Gastrocnemius medialis (tissue), 4 donors: ENCODE results near the gene SYT9. TPM values are rescaled to one million over a fixed set of nuclear protein-coding genes. Genes with fewer than 3 reads are reported as not detected.

Experiments
- ATAC-seq, 2 donors: fragments of 150-250 bp; one replicate each; pipeline ENCODE4 v1.9.1; 2016
- DNase-seq, 2 donors: peaks; one replicate each; pipeline ENCODE4 v3.0.0-alpha.2; 2019
- H3K27ac ChIP-seq, 4 donors: fragments of 200-600 bp; sonication (generic); 1 replicate in 1 of 4; 2 replicates in 3 of 4; pipeline ENCODE4 v1.5.1; 2016 to 2018; ENCODE audit warnings: mild to moderate bottlenecking in 2 of 4, moderate library complexity in 1 of 4
- H3K27me3 ChIP-seq, 3 donors: fragments of 200-600 bp; sonication (generic) in 2 of 3; 1 replicate in 1 of 3; 2 replicates in 2 of 3; pipeline versions ENCODE4 v1.5.1 to v1.6.0; 2016 to 2019; ENCODE audit warnings: mild to moderate bottlenecking in 1 of 3, moderate library complexity in 1 of 3
- H3K36me3 ChIP-seq, 2 donors: fragments of 200-600 bp; sonication (generic) in 1 of 2; one replicate each; pipeline ENCODE4 v1.5.1; 2017 to 2018
- H3K4me1 ChIP-seq, 2 donors: fragments of 200-600 bp; sonication (generic) in 1 of 2; one replicate each; pipeline ENCODE4 v1.5.1; 2016 to 2017; ENCODE audit warnings: mild to moderate bottlenecking in 2 of 2
- H3K4me3 ChIP-seq, 4 donors: fragments of 200-600 bp; sonication (generic) in 3 of 4; 1 replicate in 1 of 4; 2 replicates in 3 of 4; pipeline ENCODE4 v1.5.1; 2016 to 2019; ENCODE audit warnings: mild to moderate bottlenecking in 2 of 4
- H3K9me3 ChIP-seq, 3 donors: fragments of 200-600 bp; sonication (generic) in 2 of 3; 1 replicate in 1 of 3; 2 replicates in 2 of 3; pipeline ENCODE4 v1.5.1; 2016 to 2019
- CTCF ChIP-seq, 5 experiments: fragments of 450-650 bp in 3 of 5; fragments of 200-600 bp in 2 of 5; sonication (generic) in 2 of 5; IDR thresholded peaks in 4 of 5; conservative IDR thresholded peaks in 1 of 5; 1 replicate in 4 of 5; 2 replicates in 1 of 5; pipeline ENCODE4 v1.5.1; 2016 to 2019; ENCODE audit warnings: antibody characterized with exemption in 5 of 5, mild to moderate bottlenecking in 3 of 5, moderate library complexity in 3 of 5
- POLR2A ChIP-seq, 2 donors: fragments of 450-650 bp; IDR thresholded peaks; one replicate each; pipeline ENCODE4 v1.6.1; 2017; ENCODE audit warnings: antibody characterized with exemption in 2 of 2, mild to moderate bottlenecking in 2 of 2, moderate library complexity in 2 of 2
- in situ Hi-C, 4 donors: fragments of 200-750 bp; cut with MboI; loops; one replicate each; pipeline versions ENCODE4 v1.15.0 to v1.8.0; 2017; ENCODE audit warnings: low sequenced_read_pairs in 4 of 4
- intact Hi-C: fragments of 100-400 bp; cut with DNase I; formaldehyde crosslinking; loops from one replicate; pipeline ENCODE4 v1.15.1; 2023; ENCODE audit warnings: low total_unique reads
- total RNA-seq, 4 donors: library from RNA; depleted of rRNA; stranded (reverse); fragments of >200 nt; gene quantifications; one replicate each; pipeline versions ENCODE4 v1.1.0 to v1.2.3, GENCODE V29; 2016

Gene SYT9
- total RNA-seq, 4 donors from 2014 or later: 0.09 TPM; not detected in 3

GRCh38 chr11:7254731-7255291 is 3.1 kb downstream of the SYT9 start:
- TF ChIP-seq POLR2A (IDR thresholded peaks at IDR 0.05): no peak
- no peak overlapping the region for H3K27ac ChIP-seq
- peaks cover 0 to 9% (median 0%) of the 10 kb centered on the region in 3 donors for H3K27me3 ChIP-seq
- peaks cover 8 to 13% of the 10 kb centered on the region in 2 donors for H3K4me1 ChIP-seq
- DNase-seq (no peak), ATAC-seq (no peak)
- in situ Hi-C loops: no loop called here
- H3K4me3 ChIP-seq: no peak overlapping the region
- H3K36me3 ChIP-seq: no peaks in the 10 kb centered on the region
- intact Hi-C loops: no loop called here
- no peaks in the 10 kb centered on the region for H3K9me3 ChIP-seq

GRCh38 chr11:7256943-7257342 is 5.2 kb downstream of the SYT9 start:
- peaks cover 0 to 9% (median 0%) of the 10 kb centered on the region in 3 donors for H3K27me3 ChIP-seq
- in situ Hi-C loops: no loop called here
- H3K36me3 ChIP-seq: no peaks in the 10 kb centered on the region

GRCh38 chr11:7257724-7258123 is 6.0 kb downstream of the SYT9 start:
- H3K4me3 ChIP-seq: no peak overlapping the region
- TF ChIP-seq POLR2A (IDR thresholded peaks at IDR 0.05) (no peak), CTCF (IDR thresholded peaks at IDR 0.05 in 4 of 5, conservative IDR thresholded peaks at IDR 0.05 in 1 of 5) (no peak)
- intact Hi-C loops (no loop called here), in situ Hi-C loops (no loop called here)
- H3K36me3 ChIP-seq: no peaks in the 10 kb centered on the region
- H3K9me3 ChIP-seq: no peaks in the 10 kb centered on the region
- H3K27me3 ChIP-seq: peaks cover 0 to 6% (median 0%) of the 10 kb centered on the region in 3 donors
- ATAC-seq (no peak), DNase-seq (no peak)
- peaks cover 2 to 4% of the 10 kb centered on the region in 2 donors for H3K4me1 ChIP-seq
- no peak overlapping the region for H3K27ac ChIP-seq

More at GRCh38 chr11:7256943-7257342, 5.2 kb downstream of the SYT9 start:
- H3K4me1 ChIP-seq: peaks cover 8 to 9% of the 10 kb centered on the region in 2 donors
- intact Hi-C loops: no loop called here
- DNase-seq: no peak
- ATAC-seq: no peak
- TF ChIP-seq POLR2A (IDR thresholded peaks at IDR 0.05) (no peak), CTCF (IDR thresholded peaks at IDR 0.05 in 4 of 5, conservative IDR thresholded peaks at IDR 0.05 in 1 of 5) (no peak)
- no peaks in the 10 kb centered on the region for H3K9me3 ChIP-seq
- H3K4me3 ChIP-seq: no peak overlapping the region
- no peak overlapping the region for H3K27ac ChIP-seq

GRCh38 chr11:7261578-7261977 is 9.9 kb downstream of the SYT9 start:
- ATAC-seq (no peak), DNase-seq (no peak)
- no peaks in the 10 kb centered on the region for H3K9me3 ChIP-seq
- in situ Hi-C loops: no loop called here
- TF ChIP-seq POLR2A (IDR thresholded peaks at IDR 0.05) (no peak), CTCF (IDR thresholded peaks at IDR 0.05 in 4 of 5, conservative IDR thresholded peaks at IDR 0.05 in 1 of 5) (no peak)
- no peak overlapping the region for H3K27ac ChIP-seq
- intact Hi-C loops: no loop called here
- no peak overlapping the region for H3K4me3 ChIP-seq
- H3K27me3 ChIP-seq: no peaks in the 10 kb centered on the region
- no peaks in the 10 kb centered on the region for H3K36me3 ChIP-seq
- no peaks in the 10 kb centered on the region for H3K4me1 ChIP-seq

- intact Hi-C loops (no loop called here), in situ Hi-C loops (no loop called here)
- ATAC-seq (no peak), DNase-seq (no peak)
- H3K27ac ChIP-seq: no peak overlapping the region
- no peak for TF ChIP-seq CTCF (IDR thresholded peaks at IDR 0.05 in 4 of 5, conservative IDR thresholded peaks at IDR 0.05 in 1 of 5)
- no peak for TF ChIP-seq POLR2A (IDR thresholded peaks at IDR 0.05)
- no peaks in the 10 kb centered on the region for H3K9me3 ChIP-seq
- no peaks in the 10 kb centered on the region for H3K27me3 ChIP-seq
- no peak overlapping the region for H3K4me3 ChIP-seq
- no peaks in the 10 kb centered on the region for H3K36me3 ChIP-seq
- no peaks in the 10 kb centered on the region for H3K4me1 ChIP-seq
Measured at GRCh38 chr11:7262672-7263071, 11.0 kb downstream of the SYT9 start.
